C4-2B (cell line): ENCODE results near the gene NSG2.

Experiments
- CTCF ChIP-seq: fragments of 450-650 bp; conservative IDR thresholded peaks from 2 replicates; pipeline ENCODE4 v1.5.1; 2017; ENCODE audit warnings: mild to moderate bottlenecking
- ZFX ChIP-seq: fragments of 450-650 bp; IDR thresholded peaks from 2 replicates; pipeline ENCODE4 v1.6.1; 2017

- no peak for TF ChIP-seq CTCF
- TF ChIP-seq ZFX: no peak
Measured at GRCh38 chr5:174149426-174149825, 103.9 kb downstream of the NSG2 start.
